Mammary epithelial cell (primary cell): ENCODE measurements around the gene IQCE.

Experiments used
- EZH2 ChIP-seq: IDR thresholded peaks from 2 replicates; pipeline ENCODE4 v1.6.1; 2012; ENCODE audit warnings: low read length, inconsistent platforms, borderline replicate concordance
- TF ChIP-seq, protein P1 (sequence below), 2 donors: IDR thresholded peaks in 1 of 2; conservative IDR thresholded peaks in 1 of 2; 2 replicates each; pipeline ENCODE4 v1.5.1; 2011 to 2012; ENCODE audit warnings: inconsistent platforms in 2 of 2, low read length in 2 of 2, mild to moderate bottlenecking in 2 of 2, control low read depth in 1 of 2, low read depth in 1 of 2; ENCODE audit not compliant: insufficient read depth in 1 of 2; ENCODE audit errors: extremely low read depth in 1 of 2

GRCh38 chr7:2654059-2654458, 95.3 kb downstream of the IQCE start:
- TF ChIP-seq, protein P1, sequence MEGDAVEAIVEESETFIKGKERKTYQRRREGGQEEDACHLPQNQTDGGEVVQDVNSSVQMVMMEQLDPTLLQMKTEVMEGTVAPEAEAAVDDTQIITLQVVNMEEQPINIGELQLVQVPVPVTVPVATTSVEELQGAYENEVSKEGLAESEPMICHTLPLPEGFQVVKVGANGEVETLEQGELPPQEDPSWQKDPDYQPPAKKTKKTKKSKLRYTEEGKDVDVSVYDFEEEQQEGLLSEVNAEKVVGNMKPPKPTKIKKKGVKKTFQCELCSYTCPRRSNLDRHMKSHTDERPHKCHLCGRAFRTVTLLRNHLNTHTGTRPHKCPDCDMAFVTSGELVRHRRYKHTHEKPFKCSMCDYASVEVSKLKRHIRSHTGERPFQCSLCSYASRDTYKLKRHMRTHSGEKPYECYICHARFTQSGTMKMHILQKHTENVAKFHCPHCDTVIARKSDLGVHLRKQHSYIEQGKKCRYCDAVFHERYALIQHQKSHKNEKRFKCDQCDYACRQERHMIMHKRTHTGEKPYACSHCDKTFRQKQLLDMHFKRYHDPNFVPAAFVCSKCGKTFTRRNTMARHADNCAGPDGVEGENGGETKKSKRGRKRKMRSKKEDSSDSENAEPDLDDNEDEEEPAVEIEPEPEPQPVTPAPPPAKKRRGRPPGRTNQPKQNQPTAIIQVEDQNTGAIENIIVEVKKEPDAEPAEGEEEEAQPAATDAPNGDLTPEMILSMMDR (conservative IDR thresholded peaks at IDR 0.05 in 1 of 2, IDR thresholded peaks at IDR 0.05 in 1 of 2; ENCODE audit: extremely low read depth in 1 of 2, insufficient read depth in 1 of 2, low read depth in 1 of 2, low read length in 2 of 2), result no peak
- TF ChIP-seq EZH2, result no peak
